Liver (tissue), 9 donors: Measurements from ENCODE around the gene TLR8. TPM values are rescaled to one million over a fixed set of nuclear protein-coding genes. Genes with fewer than 3 reads are reported as not detected.

Source experiments
- DNase-seq: peaks from one replicate; pipeline ENCODE4 v3.0.0-alpha.2; 2017; ENCODE audit warnings: low spot score
- H3K27ac ChIP-seq, 2 donors: one replicate each; pipeline ENCODE4 v1.7.0; 2013; ENCODE audit warnings: inconsistent platforms in 2 of 2, low read length in 2 of 2, control low read depth in 1 of 2, low read depth in 1 of 2, mild to moderate bottlenecking in 1 of 2
- H3K27me3 ChIP-seq, 4 donors: one replicate each; pipeline versions ENCODE4 v1.6.1 to v1.7.0; 2013; ENCODE audit warnings: low read length in 3 of 4, inconsistent platforms in 1 of 4, mild to moderate bottlenecking in 1 of 4, moderate library complexity in 1 of 4; ENCODE audit not compliant: control insufficient read depth in 4 of 4, insufficient read depth in 4 of 4
- H3K36me3 ChIP-seq, 4 donors: one replicate each; pipeline versions ENCODE4 v1.6.1 to v1.7.0; 2013; ENCODE audit warnings: low read length in 3 of 4, mild to moderate bottlenecking in 3 of 4, low read depth in 1 of 4, moderate library complexity in 1 of 4; ENCODE audit not compliant: control insufficient read depth in 4 of 4, insufficient read depth in 3 of 4
- H3K4me1 ChIP-seq, 4 donors: one replicate each; pipeline versions ENCODE4 v1.6.1 to v1.7.0; 2013; ENCODE audit warnings: low read length in 3 of 4, mild to moderate bottlenecking in 3 of 4, moderate library complexity in 1 of 4; ENCODE audit not compliant: control insufficient read depth in 4 of 4, insufficient read depth in 4 of 4
- H3K4me3 ChIP-seq, 3 donors: one replicate each; pipeline versions ENCODE4 v1.6.1 to v1.7.0; 2013; ENCODE audit warnings: low read length in 3 of 3, control low read depth in 1 of 3, low read depth in 1 of 3, mild to moderate bottlenecking in 1 of 3
- H3K9ac ChIP-seq, 2 donors: one replicate each; pipeline ENCODE4 v1.7.0; 2013; ENCODE audit warnings: low read length in 2 of 2, mild to moderate bottlenecking in 2 of 2, moderate library complexity in 2 of 2, control low read depth in 1 of 2, low read depth in 1 of 2
- H3K9me3 ChIP-seq, 4 donors: one replicate each; pipeline versions ENCODE4 v1.6.1 to v1.7.0; 2013; ENCODE audit warnings: low read length in 3 of 4; ENCODE audit not compliant: control insufficient read depth in 4 of 4
- EGR1 ChIP-seq, 2 donors: IDR thresholded peaks; 2 replicates each; pipeline ENCODE4 v1.6.1; 2016 to 2018; ENCODE audit warnings: antibody characterized with exemption in 2 of 2, low read depth in 2 of 2
- FOXA1 ChIP-seq: IDR thresholded peaks from 2 replicates; pipeline ENCODE4 v1.6.1; 2016; ENCODE audit warnings: antibody characterized with exemption
- FOXA2 ChIP-seq: IDR thresholded peaks from 2 replicates; pipeline ENCODE4 v1.6.1; 2016; ENCODE audit warnings: antibody characterized with exemption
- GABPA ChIP-seq, 2 donors: IDR thresholded peaks in 1 of 2; conservative IDR thresholded peaks in 1 of 2; 2 replicates each; pipeline ENCODE4 v1.6.1; 2016; ENCODE audit warnings: antibody characterized with exemption in 2 of 2, mild to moderate bottlenecking in 1 of 2, moderate library complexity in 1 of 2
- HNF4A ChIP-seq, 2 donors: conservative IDR thresholded peaks; 2 replicates each; pipeline ENCODE4 v1.6.1; 2016; ENCODE audit warnings: antibody characterized with exemption in 2 of 2, mild to moderate bottlenecking in 2 of 2
- HNF4G ChIP-seq: IDR thresholded peaks from 2 replicates; pipeline ENCODE4 v1.6.1; 2016; ENCODE audit warnings: antibody characterized with exemption
- JUND ChIP-seq, 2 donors: IDR thresholded peaks; 2 replicates each; pipeline ENCODE4 v1.6.1; 2016; ENCODE audit warnings: antibody characterized with exemption in 2 of 2
- NR2F2 ChIP-seq: IDR thresholded peaks from 2 replicates; pipeline ENCODE4 v1.6.1; 2016; ENCODE audit warnings: antibody characterized with exemption
- RAD21 ChIP-seq, 2 donors: IDR thresholded peaks; 2 replicates each; pipeline ENCODE4 v1.6.1; 2016; ENCODE audit warnings: antibody characterized with exemption in 2 of 2, mild to moderate bottlenecking in 2 of 2
- RXRA ChIP-seq, 2 donors: IDR thresholded peaks; 2 replicates each; pipeline ENCODE4 v1.6.1; 2017 to 2018; ENCODE audit warnings: antibody characterized with exemption in 2 of 2, mild to moderate bottlenecking in 1 of 2
- SP1 ChIP-seq: IDR thresholded peaks from 2 replicates; pipeline ENCODE4 v1.6.1; 2018; ENCODE audit warnings: antibody characterized with exemption, mild to moderate bottlenecking
- TAF1 ChIP-seq: conservative IDR thresholded peaks from 2 replicates; pipeline ENCODE4 v1.6.1; 2016; ENCODE audit warnings: antibody characterized with exemption, mild to moderate bottlenecking
- YY1 ChIP-seq: IDR thresholded peaks from 2 replicates; pipeline ENCODE4 v1.6.1; 2016; ENCODE audit warnings: antibody characterized with exemption, mild to moderate bottlenecking
- whole genome bisulfite sequencing: extraction: QIAGEN DNeasy Blood & Tissue Kit; methylation state at CpG from one replicate; pipeline ENCODE4 v1.1.7; 2013; 5-methylcytosine and 5-hydroxymethylcytosine counted together
- polyA plus RNA-seq, 2 donors: library from polyadenylated mRNA; stranded (reverse) in 1 of 2; unstranded in 1 of 2; fragments of 200-250 nt in 1 of 2; fragments of >200 nt in 1 of 2; fragmentation: Nextera tagmentation in 1 of 2; extraction: Ambion mirVana in 1 of 2; gene quantifications; one replicate each; pipeline versions ENCODE4 v1.2.1 to v1.2.3, GENCODE V29; 2013 to 2015
- total RNA-seq, 2 donors: library from RNA; depleted of rRNA; stranded (reverse); fragments of >200 nt; gene quantifications; one replicate each; pipeline ENCODE4 v1.2.3, GENCODE V29; 2014
- TF ChIP-seq, protein P1 (sequence below): IDR thresholded peaks from 2 replicates; pipeline ENCODE4 v1.6.1; 2016; ENCODE audit warnings: antibody characterized with exemption
- TF ChIP-seq, protein P2 (sequence below): fragments of 150-350 bp; IDR thresholded peaks from 2 replicates; pipeline ENCODE4 v1.5.1; 2017; ENCODE audit warnings: improper control_type of control experiment, low read depth, low read length; ENCODE audit not compliant: missing input control
- TF ChIP-seq, protein P3 (sequence below): IDR thresholded peaks from 2 replicates; pipeline ENCODE4 v1.6.1; 2016; ENCODE audit warnings: antibody characterized with exemption, mild to moderate bottlenecking
- TF ChIP-seq, protein P4 (sequence below): IDR thresholded peaks from 2 replicates; pipeline ENCODE4 v1.6.1; 2016; ENCODE audit warnings: antibody characterized with exemption
- donor health status: healthy.
- donor health status: healthy.
- donor health status: healthy.
- donor health status: healthy.
- donor health status: healthy.

Gene TLR8
- total and polyA plus RNA-seq, 4 donors = 0.28 to 4.6 (median 2.1) TPM

DNA sequence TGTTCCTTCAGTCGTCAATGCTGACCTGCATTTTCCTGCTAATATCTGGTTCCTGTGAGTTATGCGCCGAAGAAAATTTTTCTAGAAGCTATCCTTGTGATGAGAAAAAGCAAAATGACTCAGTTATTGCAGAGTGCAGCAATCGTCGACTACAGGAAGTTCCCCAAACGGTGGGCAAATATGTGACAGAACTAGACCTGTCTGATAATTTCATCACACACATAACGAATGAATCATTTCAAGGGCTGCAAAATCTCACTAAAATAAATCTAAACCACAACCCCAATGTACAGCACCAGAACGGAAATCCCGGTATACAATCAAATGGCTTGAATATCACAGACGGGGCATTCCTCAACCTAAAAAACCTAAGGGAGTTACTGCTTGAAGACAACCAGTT, 12.6 kb downstream of the TLR8 start:
- H3K4me1 ChIP-seq = no peaks in the 10 kb centered on the region
- no peak overlapping the region for H3K9ac ChIP-seq
- WGBS = 78% methylated on average over 10 of the region's 10 CpGs
- H3K27ac ChIP-seq = no peak overlapping the region
- no peaks in the 10 kb centered on the region for H3K9me3 ChIP-seq
- TF ChIP-seq FOXA1 = no peak
- no peak for TF ChIP-seq YY1
- TF ChIP-seq, protein P1, sequence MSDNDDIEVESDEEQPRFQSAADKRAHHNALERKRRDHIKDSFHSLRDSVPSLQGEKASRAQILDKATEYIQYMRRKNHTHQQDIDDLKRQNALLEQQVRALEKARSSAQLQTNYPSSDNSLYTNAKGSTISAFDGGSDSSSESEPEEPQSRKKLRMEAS = no peak
- TF ChIP-seq EGR1 (IDR thresholded peaks at IDR 0.05; ENCODE audit: low read depth in 2 of 2) = no peak
- TF ChIP-seq, protein P2, sequence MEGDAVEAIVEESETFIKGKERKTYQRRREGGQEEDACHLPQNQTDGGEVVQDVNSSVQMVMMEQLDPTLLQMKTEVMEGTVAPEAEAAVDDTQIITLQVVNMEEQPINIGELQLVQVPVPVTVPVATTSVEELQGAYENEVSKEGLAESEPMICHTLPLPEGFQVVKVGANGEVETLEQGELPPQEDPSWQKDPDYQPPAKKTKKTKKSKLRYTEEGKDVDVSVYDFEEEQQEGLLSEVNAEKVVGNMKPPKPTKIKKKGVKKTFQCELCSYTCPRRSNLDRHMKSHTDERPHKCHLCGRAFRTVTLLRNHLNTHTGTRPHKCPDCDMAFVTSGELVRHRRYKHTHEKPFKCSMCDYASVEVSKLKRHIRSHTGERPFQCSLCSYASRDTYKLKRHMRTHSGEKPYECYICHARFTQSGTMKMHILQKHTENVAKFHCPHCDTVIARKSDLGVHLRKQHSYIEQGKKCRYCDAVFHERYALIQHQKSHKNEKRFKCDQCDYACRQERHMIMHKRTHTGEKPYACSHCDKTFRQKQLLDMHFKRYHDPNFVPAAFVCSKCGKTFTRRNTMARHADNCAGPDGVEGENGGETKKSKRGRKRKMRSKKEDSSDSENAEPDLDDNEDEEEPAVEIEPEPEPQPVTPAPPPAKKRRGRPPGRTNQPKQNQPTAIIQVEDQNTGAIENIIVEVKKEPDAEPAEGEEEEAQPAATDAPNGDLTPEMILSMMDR = no peak
- TF ChIP-seq RXRA (IDR thresholded peaks at IDR 0.05) = no peak
- TF ChIP-seq HNF4A (conservative IDR thresholded peaks at IDR 0.05) = no peak
- TF ChIP-seq, protein P3, sequence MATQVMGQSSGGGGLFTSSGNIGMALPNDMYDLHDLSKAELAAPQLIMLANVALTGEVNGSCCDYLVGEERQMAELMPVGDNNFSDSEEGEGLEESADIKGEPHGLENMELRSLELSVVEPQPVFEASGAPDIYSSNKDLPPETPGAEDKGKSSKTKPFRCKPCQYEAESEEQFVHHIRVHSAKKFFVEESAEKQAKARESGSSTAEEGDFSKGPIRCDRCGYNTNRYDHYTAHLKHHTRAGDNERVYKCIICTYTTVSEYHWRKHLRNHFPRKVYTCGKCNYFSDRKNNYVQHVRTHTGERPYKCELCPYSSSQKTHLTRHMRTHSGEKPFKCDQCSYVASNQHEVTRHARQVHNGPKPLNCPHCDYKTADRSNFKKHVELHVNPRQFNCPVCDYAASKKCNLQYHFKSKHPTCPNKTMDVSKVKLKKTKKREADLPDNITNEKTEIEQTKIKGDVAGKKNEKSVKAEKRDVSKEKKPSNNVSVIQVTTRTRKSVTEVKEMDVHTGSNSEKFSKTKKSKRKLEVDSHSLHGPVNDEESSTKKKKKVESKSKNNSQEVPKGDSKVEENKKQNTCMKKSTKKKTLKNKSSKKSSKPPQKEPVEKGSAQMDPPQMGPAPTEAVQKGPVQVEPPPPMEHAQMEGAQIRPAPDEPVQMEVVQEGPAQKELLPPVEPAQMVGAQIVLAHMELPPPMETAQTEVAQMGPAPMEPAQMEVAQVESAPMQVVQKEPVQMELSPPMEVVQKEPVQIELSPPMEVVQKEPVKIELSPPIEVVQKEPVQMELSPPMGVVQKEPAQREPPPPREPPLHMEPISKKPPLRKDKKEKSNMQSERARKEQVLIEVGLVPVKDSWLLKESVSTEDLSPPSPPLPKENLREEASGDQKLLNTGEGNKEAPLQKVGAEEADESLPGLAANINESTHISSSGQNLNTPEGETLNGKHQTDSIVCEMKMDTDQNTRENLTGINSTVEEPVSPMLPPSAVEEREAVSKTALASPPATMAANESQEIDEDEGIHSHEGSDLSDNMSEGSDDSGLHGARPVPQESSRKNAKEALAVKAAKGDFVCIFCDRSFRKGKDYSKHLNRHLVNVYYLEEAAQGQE = no peak
- no peak for TF ChIP-seq FOXA2
- TF ChIP-seq RAD21 (IDR thresholded peaks at IDR 0.05) = no peak
- TF ChIP-seq GABPA (IDR thresholded peaks at IDR 0.05 in 1 of 2, conservative IDR thresholded peaks at IDR 0.05 in 1 of 2) = no peak
- TF ChIP-seq TAF1 = no peak
- no peak overlapping the region for H3K4me3 ChIP-seq
- H3K36me3 ChIP-seq = no peaks in the 10 kb centered on the region
- DNase-seq = no peak
- peaks cover 0 to 3% (median 0%) of the 10 kb centered on the region in 4 donors for H3K27me3 ChIP-seq

DNA sequence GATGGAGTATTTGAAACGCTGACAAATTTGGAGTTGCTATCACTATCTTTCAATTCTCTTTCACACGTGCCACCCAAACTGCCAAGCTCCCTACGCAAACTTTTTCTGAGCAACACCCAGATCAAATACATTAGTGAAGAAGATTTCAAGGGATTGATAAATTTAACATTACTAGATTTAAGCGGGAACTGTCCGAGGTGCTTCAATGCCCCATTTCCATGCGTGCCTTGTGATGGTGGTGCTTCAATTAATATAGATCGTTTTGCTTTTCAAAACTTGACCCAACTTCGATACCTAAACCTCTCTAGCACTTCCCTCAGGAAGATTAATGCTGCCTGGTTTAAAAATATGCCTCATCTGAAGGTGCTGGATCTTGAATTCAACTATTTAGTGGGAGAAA, 13.2 kb downstream of the TLR8 start:
- Histone ChIP-seq H3K36me3 (no peaks in the 10 kb centered on the region), H3K9me3 (no peaks in the 10 kb centered on the region), H3K9ac (no peak overlapping the region), H3K4me1 (no peaks in the 10 kb centered on the region), H3K27me3 (peaks cover 0 to 3% (median 0%) of the 10 kb centered on the region in 4 donors), H3K27ac (no peak overlapping the region), H3K4me3 (no peak overlapping the region)
- TF ChIP-seq RAD21 (IDR thresholded peaks at IDR 0.05) = no peak
- no peak for TF ChIP-seq SP1
- no peak for TF ChIP-seq JUND (IDR thresholded peaks at IDR 0.05)
- no peak for TF ChIP-seq GABPA (IDR thresholded peaks at IDR 0.05 in 1 of 2, conservative IDR thresholded peaks at IDR 0.05 in 1 of 2)
- TF ChIP-seq, protein P4, sequence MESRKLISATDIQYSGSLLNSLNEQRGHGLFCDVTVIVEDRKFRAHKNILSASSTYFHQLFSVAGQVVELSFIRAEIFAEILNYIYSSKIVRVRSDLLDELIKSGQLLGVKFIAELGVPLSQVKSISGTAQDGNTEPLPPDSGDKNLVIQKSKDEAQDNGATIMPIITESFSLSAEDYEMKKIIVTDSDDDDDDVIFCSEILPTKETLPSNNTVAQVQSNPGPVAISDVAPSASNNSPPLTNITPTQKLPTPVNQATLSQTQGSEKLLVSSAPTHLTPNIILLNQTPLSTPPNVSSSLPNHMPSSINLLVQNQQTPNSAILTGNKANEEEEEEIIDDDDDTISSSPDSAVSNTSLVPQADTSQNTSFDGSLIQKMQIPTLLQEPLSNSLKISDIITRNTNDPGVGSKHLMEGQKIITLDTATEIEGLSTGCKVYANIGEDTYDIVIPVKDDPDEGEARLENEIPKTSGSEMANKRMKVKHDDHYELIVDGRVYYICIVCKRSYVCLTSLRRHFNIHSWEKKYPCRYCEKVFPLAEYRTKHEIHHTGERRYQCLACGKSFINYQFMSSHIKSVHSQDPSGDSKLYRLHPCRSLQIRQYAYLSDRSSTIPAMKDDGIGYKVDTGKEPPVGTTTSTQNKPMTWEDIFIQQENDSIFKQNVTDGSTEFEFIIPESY = no peak
- TF ChIP-seq NR2F2 = no peak
- no peak for TF ChIP-seq FOXA2
- no peak for TF ChIP-seq HNF4G
- TF ChIP-seq FOXA1 = no peak
- no peak for TF ChIP-seq EGR1 (IDR thresholded peaks at IDR 0.05; ENCODE audit: low read depth in 2 of 2)
- DNase-seq = no peak
- WGBS = 78% methylated on average over 8 of the region's 8 CpGs
